ENCODE results near the gene TGFBR2. TPM values are rescaled to one million over a fixed set of nuclear protein-coding genes. Genes with fewer than 3 reads are reported as not detected.

Gene TGFBR2
- total RNA-seq, 2 donors from 2014 or later: 53.0 to 69.6 TPM

DNA sequence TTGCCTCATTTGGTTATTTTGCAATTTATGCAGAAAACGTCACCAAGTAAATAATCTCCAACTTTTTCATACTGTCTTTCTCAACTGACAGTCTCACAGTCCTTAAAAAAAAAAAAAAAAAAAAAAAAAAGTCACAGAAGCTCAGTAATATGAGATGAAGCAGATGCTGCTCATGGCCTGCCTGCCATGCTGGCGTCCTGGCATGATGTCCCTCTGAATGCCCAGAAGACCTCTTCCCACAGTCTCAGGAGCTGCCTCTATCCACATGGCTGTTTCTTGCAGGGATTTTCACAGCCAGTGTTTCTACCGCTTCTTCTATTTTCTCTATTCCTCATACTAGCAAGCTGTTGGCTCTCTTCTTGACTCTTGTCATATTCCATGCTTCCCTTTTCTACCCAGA is 87.7 kb downstream of the TGFBR2 start:
- H3K27ac ChIP-seq: no peak overlapping the region
- no peaks in the 10 kb centered on the region for H3K27me3 ChIP-seq (replicated peaks; ENCODE audit: insufficient read depth)
- no peak overlapping the region for H3K4me3 ChIP-seq
- no peaks in the 10 kb centered on the region for H3K9me3 ChIP-seq
- H3K36me3 ChIP-seq: no peaks in the 10 kb centered on the region
- intact Hi-C loops (cut with DNase I): loop anchor here (5.0 kb wide), 3 partner anchors 177 to 652 kb away; no protein-coding TSS in a partner anchor
- WGBS: 72% methylated on average over 3 of the region's 3 CpGs
- TF ChIP-seq, protein P1, sequence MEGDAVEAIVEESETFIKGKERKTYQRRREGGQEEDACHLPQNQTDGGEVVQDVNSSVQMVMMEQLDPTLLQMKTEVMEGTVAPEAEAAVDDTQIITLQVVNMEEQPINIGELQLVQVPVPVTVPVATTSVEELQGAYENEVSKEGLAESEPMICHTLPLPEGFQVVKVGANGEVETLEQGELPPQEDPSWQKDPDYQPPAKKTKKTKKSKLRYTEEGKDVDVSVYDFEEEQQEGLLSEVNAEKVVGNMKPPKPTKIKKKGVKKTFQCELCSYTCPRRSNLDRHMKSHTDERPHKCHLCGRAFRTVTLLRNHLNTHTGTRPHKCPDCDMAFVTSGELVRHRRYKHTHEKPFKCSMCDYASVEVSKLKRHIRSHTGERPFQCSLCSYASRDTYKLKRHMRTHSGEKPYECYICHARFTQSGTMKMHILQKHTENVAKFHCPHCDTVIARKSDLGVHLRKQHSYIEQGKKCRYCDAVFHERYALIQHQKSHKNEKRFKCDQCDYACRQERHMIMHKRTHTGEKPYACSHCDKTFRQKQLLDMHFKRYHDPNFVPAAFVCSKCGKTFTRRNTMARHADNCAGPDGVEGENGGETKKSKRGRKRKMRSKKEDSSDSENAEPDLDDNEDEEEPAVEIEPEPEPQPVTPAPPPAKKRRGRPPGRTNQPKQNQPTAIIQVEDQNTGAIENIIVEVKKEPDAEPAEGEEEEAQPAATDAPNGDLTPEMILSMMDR (IDR thresholded peaks at IDR 0.05): no peak
- TF ChIP-seq POLR2A (IDR thresholded peaks at IDR 0.05): no peak
- no peak for TF ChIP-seq POLR2AphosphoS5 (IDR thresholded peaks at IDR 0.05)
- peaks cover under 1% of the 10 kb centered on the region for H3K4me1 ChIP-seq (replicated peaks)
- DNase-seq (ENCODE audit: low spot score): no peak

DNA sequence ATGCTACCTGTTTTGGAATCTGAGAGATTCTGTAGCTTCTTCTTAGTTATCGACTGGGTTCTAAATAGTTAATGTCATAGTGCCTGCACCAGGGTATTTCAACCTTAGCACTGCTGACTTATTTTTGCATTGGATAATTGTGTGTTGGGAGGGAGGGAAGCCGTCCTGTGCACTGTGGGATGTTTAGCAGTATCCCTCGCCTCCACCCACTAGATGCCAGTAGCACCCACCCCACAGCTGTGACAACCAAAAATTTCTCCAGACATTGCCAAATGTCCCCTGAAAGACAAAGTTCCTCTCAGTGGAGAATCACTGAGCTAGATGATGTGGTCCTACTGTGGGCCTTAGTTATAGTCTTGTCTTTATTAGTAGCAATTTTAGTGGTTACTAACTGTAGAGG is 88.3 kb downstream of the TGFBR2 start:
- DNase-seq (ENCODE audit: low spot score): no peak
- Histone ChIP-seq H3K27me3 (replicated peaks; ENCODE audit: insufficient read depth) (no peaks in the 10 kb centered on the region), H3K27ac (no peak overlapping the region), H3K4me3 (no peak overlapping the region), H3K4me1 (replicated peaks) (no peaks in the 10 kb centered on the region), H3K36me3 (no peaks in the 10 kb centered on the region), H3K9me3 (no peaks in the 10 kb centered on the region)
- intact Hi-C loops (cut with DNase I): loop anchor here (5.0 kb wide), 3 partner anchors 177 to 652 kb away; no protein-coding TSS in a partner anchor
- TF ChIP-seq POLR2AphosphoS5 (IDR thresholded peaks at IDR 0.05): no peak
- TF ChIP-seq, protein P1 (IDR thresholded peaks at IDR 0.05): no peak
- 76% methylated on average over 3 of the region's 3 CpGs for WGBS

DNA sequence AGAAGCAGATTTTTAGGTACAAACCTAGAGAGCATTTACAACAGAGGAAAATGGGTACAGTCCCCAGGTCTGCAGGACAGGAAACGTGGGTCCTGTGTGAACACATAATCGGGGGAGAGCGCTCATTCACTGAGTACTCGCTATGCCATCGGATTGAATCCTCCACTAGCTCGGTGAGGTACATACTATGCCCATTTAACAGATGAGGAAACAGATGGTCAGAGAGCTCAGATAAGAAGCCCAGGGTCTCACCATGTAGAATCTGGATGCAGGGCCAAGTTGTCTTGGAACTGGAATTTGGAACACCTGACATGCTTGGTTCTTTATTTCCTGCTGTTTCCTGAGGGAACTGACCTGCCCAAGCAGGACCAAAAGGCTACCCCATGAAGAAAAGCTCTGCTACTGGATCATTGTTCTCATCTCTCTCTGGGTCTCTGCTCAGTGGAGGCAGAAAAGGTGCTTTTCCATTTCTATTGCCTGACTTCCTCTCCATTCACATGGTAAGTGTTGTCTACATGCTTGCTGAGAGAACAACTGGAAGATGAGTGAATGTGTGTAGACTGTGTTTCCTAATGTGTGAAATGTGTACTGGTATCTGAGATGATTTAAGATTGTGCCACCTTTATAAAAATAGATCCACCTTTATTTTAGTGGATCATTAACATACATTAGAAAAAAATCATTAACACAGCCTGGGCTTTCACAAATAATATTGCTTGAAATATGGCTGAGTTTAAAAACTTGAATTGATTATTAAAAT is 89.1 kb downstream of the TGFBR2 start:
- intact Hi-C loops (cut with DNase I): no loop called here
- no peaks in the 10 kb centered on the region for H3K4me1 ChIP-seq (replicated peaks)
- no peak overlapping the region for H3K27ac ChIP-seq
- TF ChIP-seq POLR2AphosphoS5 (IDR thresholded peaks at IDR 0.05): no peak
- no peak for TF ChIP-seq POLR2A (IDR thresholded peaks at IDR 0.05)
- TF ChIP-seq, protein P1 (IDR thresholded peaks at IDR 0.05): no peak
- no peaks in the 10 kb centered on the region for H3K36me3 ChIP-seq
- no peaks in the 10 kb centered on the region for H3K27me3 ChIP-seq (replicated peaks; ENCODE audit: insufficient read depth)
- no peak overlapping the region for H3K4me3 ChIP-seq
- no peak for DNase-seq (ENCODE audit: low spot score)
- 91% methylated on average over 6 of the region's 6 CpGs for WGBS
- H3K9me3 ChIP-seq: no peaks in the 10 kb centered on the region

DNA sequence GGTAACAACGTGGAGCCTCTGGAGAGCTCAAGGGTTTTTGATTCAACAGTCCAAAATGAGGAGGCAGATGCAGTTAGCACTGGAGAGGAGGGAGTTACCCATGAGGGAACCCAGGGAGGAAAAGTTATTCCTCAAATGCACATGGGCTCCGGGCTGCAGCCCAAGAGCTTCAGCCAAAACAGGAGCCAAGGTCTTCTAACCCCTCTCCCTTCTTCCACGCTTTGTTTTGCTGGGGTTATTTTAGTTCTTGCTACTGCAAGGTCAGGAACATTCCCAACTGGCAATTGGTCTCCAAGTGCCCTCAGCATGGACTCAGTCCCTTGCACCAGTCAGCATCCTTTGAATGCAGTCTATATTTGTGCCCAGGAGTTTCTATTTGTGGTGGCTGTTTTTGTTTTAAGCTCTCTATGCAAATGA is 90.0 kb downstream of the TGFBR2 start:
- no peak for DNase-seq (ENCODE audit: low spot score)
- H3K36me3 ChIP-seq: no peaks in the 10 kb centered on the region
- no peak for TF ChIP-seq POLR2AphosphoS5 (IDR thresholded peaks at IDR 0.05)
- TF ChIP-seq, protein P1 (IDR thresholded peaks at IDR 0.05): no peak
- no peak for TF ChIP-seq POLR2A (IDR thresholded peaks at IDR 0.05)
- H3K9me3 ChIP-seq: no peaks in the 10 kb centered on the region
- no peaks in the 10 kb centered on the region for H3K27me3 ChIP-seq (replicated peaks; ENCODE audit: insufficient read depth)
- intact Hi-C loops (cut with DNase I): no loop called here
- H3K4me1 ChIP-seq (replicated peaks): no peaks in the 10 kb centered on the region
- H3K27ac ChIP-seq: no peak overlapping the region
- 54% methylated on average over 3 of the region's 3 CpGs for WGBS
- no peak overlapping the region for H3K4me3 ChIP-seq

DNA sequence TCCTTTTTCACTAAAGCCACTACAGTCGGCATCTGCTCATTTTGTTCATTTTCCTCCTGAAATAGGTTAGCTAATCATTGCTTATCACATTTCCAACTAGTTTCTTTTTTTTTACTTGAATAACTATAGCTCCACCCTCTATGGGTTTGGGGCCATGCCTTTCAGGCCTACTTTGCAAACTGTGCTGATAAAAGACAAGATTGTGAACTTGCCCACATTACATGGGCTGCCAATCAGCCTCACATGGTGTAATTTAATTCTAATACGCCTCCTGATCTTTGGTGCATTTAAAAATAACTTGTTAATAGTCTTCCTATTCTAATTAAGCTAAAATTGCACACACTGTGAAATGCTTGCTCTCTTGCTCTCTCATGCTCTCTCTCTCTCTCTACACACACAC is 90.5 kb downstream of the TGFBR2 start:
- Histone ChIP-seq H3K9me3 (no peaks in the 10 kb centered on the region), H3K36me3 (no peaks in the 10 kb centered on the region), H3K27me3 (replicated peaks; ENCODE audit: insufficient read depth) (no peaks in the 10 kb centered on the region), H3K4me1 (replicated peaks) (no peaks in the 10 kb centered on the region), H3K27ac (no peak overlapping the region), H3K4me3 (no peak overlapping the region)
- intact Hi-C loops (cut with DNase I): no loop called here
- TF ChIP-seq POLR2A (IDR thresholded peaks at IDR 0.05) (no peak), POLR2AphosphoS5 (IDR thresholded peaks at IDR 0.05) (no peak)
- TF ChIP-seq, protein P1 (IDR thresholded peaks at IDR 0.05): no peak
- 92% methylated on average over 2 of the region's 2 CpGs for WGBS
- no peak for DNase-seq (ENCODE audit: low spot score)

Measured in prostate gland (tissue), 2 donors.